CD4-positive, alpha-beta T cell treated with Interleukin-21 for 1 hour (primary cell): Measurements from ENCODE around the gene EVI5L.
A peak's percentile ranks its signal among the peaks of the same experiment; 100 is the strongest.
"Not testable (repeated sequence)": the region's sequence is repeated elsewhere in the genome, so short reads cannot be mapped to it uniquely, and the experiment has no call there.

Experiments
- DNase-seq: peaks from one replicate; pipeline ENCODE4 v3.0.0-alpha.2; 2020

The EVI5L gene

DNA sequence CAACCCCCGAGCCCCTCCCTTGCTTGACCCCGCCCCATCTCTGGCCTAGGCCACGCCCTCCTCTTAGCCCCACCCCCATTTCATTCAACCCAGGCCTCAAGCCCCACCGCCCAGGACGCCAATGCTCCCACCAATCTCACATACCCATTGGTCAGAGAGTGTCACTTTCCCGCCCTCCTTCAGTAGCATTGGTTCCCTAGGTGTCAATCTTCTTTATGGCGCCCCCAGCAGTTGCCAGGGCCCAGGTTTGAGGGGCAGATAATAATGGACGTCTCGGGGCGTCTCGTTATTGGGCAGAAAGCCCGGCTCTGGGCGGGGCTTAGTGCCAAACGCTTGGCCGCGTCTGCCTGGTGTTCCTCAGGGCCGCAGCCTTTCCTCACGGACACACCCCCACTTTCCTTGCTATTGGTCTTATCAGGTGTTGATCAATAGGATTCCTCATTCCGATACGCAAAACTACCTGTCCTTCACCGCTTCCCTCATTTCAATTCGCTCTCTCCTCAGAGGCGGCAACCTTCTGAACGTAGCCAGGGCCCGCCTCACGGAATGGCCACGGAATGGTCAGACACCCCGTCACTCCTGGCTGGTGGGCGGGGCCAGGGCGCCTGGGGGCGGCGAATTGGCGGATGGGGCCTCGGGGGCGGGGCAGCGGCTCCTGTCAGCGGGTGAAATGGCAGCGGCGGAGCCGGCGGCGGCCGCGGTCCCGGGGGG is at the start of gene EVI5L:
Gene EVI5L, plus strand, starts transcription at position 658 of the 711 bp plus-strand sequence. CDS start 16,325 bp downstream, outside the sequence.
- DNase-seq: peak; percentile 100

DNA sequence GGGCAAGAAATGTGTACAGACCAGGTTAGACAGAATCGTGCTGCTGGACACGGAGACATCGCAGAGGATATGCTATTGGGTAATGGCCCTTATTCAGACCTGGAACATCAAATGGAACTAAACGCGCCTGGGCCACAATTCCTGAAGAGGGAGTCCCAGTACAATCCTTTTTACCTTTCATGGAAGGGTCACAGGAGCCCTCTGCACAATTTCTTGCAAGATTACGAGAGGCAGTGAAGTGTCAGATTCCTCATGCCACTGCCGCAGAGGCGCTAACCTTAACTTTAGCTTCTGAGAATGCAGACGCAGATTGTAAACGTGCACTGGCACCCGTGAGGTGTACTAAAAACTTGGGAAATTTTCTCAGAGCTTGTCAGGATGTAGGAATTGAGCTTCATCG is 48.9 kb upstream of the EVI5L start:
- DNase-seq: no peak

DNA sequence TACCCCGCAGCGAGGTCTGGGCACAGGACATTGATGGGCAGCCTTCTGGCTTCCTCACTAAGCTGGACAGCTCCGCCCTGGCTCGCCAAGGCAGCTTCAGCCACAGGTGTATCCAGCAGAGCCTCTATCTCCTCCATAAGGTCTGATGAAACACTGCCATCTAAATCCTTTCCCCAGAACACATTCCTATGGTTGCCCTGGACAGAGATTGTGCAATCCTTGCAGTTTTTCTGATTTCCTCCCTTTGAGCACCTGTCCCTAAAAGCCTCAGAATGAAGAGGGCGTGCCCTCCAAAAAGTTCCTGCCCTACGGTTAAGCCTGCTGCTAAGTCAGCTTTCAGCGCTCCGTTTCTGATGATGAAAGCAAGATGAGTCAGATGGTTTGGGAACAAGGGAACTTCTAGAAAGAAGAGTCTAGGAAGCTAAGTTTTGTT is 46.0 kb upstream of the EVI5L start:
- no peak for DNase-seq

DNA sequence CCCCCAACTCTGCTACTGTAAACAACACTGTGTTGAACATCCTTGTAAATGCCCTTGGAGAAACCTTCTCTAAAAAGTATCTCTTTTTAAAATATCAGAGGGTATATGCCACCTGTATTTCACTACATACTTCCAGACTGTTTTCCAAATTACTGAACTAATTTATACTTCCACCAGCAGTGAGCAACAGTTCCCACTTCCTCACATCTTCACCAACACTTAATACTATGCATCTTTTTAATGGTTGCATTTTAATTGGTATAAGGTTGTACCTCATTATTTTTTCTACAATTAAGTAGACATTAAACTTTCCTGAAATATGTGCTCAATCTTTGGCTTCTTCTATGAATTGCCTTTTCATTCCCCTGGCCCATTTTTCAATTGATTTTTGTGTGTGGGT is 45.2 kb upstream of the EVI5L start:
- no peak for DNase-seq

DNA sequence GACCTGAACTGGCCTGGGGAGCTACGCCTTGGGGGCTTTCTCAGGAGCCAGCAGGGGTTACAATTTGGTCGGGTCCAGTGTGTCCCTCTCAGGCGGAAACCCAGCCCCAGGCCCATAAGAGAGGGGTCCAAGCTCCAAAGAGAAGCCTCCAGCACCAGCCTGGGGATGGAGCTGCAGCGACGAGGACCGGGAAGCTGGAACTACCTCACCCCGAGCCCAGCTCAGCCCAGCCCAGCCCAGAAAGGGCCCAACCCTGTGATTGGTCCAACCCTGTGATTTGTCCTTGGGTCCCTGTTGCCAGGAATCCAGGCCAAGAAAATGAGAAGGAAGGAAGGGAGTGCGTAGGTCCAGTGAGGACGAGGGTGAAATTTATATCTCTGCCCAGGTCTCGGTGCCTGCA is 42.9 kb upstream of the EVI5L start:
- no peak for DNase-seq

DNA sequence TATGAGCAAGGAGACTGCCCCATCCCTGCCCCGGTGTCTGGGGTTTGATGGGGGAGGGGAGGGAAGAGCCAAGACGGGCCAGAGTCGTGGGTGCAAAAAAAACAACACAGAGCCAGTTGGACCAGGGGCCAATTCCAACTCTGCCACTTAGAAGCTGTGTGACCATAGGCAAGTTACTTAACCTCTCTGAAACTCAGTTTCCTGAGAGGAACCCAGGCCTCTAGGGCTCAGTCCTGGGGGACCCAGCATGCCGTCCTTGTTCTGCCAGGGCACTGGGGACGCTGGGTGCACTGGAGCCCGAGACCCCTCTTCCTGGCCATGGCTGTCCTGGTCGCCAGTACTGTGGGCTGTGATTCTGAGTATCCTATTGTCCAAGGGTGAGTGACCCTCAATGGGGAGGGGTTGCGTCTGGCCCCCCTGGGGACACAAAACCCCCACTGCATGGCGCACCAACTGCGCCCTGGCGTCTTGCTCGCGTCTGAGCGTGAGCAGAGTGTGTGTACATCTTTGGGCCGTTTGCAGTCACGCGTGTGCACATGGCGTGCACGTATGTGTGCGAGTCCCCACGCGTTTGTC is 42.3 kb upstream of the EVI5L start:
- DNase-seq: no peak

DNA sequence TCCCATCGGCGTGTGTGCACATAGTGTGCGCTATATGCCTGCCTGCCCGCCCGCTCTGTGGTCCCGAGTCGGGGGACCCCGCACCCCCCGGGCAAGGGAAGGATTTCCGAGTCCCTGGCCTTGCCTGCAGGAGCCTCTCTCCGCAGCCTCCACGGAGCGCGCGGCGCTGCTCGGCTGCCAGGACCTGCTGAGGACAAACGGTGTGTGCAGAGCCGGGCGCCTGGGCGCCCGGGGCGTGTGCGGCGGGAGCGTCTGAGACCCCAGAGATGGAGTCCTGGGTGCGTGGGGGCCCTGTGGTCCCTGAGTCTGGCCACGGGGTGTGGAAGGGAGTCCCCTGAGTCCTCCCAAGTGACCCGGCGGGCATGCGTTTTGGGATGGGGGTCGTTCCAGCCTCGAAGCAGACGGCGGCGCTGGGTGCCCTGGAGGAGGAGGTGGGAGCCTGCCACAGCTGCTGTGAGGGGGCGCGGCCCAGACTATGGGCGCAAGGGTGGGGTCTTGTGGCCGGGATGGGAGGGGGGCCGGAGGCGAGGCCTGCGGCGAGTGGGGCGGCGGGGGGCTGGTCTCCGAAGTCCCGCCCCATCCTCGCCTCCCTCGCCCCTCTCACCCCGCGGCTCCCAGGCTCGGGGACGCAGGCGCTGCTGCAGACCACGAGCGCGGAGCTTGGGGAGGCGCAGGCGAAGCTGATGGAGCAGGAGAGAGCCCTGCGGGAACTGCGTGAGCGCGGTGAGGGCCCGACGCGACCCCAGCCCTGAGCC is 41.7 kb upstream of the EVI5L start:
- no peak for DNase-seq

DNA sequence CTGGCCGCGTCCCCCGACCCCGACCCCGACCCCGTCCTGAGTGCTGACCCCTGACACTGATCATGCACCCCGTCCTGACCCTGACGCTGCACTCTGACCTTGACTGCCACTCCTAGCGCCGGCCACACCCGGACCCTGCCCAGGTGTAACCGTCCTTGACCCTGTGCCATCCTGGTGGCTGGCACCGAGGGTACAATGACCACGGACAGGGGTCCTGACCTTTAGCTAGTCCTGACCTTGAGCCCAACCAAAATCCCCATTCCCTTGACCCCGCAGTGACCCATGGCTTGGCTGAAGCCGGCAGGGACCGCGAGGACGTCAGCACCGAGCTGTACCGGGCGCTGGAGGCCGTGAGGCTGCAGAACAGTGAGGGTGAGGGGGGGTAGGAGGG is 41.1 kb upstream of the EVI5L start:
- DNase-seq: no peak

DNA sequence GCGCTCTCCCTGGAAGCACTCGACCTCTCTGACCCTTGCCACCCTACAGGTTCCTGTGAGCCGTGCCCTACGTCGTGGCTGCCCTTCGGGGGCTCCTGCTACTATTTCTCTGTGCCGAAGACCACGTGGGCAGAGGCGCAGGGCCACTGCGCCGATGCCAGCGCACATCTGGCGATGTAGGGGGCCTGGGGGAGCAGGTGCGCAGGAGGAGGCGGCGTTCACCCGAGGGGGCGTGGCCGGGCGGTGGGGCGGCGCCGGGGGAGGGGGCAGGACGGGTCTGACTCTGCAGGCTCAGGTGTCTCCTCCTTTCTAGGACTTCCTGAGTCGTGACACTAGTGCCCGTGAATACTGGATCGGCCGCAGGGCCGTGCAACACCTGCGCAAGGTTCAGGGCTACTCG is 40.6 kb upstream of the EVI5L start:
- peak; percentile 46 for DNase-seq

DNA sequence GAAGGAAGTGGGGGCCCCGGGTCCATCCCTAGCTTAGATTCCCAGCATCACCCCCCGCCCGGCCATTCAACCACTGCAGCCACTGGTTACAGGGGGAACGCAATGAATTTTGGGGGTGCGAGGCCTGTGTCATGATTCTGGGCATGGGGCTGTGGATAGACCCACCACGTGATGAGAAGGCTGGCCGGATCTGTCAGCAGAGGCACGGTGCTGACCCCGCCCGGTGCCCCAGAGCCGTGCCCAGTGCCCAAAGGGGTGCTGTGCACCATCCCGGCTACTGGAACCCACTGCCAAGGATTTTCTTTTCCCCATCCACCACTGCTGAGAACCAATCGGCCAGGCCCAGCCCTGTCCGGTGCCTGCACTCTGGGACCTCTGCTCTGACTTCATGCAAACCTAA is 39.6 kb upstream of the EVI5L start:
- DNase-seq: no peak

DNA sequence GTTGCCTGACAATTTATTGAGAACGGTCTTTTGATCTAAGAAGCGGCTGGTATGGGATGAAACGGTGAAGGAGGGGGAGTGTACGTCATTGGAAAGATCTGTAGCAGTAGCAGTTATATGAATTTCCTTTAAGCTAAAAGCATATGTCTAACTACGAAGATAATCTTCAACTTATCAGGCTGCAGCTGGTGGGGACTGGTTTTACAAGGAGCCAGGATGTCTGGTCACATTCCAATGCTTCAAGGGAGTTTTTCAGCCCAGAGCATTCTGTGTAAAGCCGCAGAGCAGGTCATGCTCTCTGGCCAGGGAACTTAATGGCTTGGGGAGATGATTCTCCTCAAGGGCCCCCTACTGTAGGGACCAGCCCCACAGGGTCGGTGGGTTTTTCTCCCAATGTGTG is 37.7 kb upstream of the EVI5L start:
- DNase-seq: no peak

DNA sequence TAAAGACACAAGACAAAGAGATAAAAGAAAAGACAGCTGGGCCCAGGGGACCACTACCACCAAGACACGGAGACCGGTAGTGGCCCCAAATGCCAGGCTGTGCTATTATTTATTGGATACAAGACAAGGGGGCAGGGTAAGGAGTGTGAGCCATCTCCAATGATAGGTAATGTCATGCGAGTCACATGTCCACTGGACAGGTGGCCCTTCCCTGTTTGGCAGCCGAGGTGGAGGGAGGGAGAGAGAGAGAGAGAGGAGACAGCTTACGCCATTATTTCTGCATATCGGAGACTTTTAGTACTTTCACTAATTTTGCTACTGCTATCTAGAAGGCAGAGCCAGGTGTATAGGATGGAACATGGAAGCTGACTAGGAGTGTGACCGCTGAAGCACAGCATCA is 37.3 kb upstream of the EVI5L start:
- not testable (repeated sequence) for DNase-seq

DNA sequence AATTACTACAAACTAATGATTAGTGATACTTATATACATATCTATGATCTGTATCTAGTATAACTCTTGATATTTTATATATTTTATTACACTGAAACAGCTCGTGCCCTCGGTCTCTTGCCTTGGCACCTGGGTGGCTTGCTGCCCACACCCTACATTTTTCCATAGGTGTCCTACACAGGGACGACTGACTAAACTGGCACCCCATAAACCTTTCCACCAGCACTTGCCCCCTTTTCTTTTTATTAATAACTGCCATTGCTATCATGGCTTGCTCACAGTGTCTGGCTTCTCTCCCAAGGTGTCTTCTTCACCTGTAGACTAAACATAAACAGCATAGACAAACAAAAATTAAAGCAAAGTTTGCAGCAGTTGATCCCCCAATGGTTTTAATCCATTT is 36.5 kb upstream of the EVI5L start:
- DNase-seq: no peak

DNA sequence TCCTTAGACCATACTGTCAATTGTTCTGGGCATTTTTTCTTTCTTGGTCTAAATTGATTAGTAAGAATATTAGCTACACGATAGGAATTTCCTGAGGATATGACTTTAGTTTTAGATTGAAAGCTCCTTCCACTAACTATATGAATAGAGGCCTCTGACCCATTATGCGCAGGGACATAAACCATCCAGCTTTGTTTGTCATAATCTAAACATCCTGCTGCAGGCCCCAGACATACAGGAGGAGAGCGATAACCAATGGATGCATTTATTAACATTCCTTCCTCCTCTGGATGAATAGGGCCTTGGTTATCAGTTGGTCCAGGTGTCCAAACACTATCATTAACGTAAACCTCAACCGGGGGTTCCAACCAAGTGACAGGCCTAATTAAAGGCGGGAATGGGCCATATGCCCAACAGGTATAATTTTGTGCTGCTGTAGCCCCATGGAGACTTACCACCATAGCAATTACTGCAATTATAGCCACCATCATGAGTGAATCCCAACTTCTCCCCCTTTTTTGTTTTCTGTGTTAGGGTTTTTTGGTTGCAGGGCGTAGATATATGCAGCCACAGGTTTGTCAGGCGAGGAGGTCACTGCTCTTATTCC is 34.4 kb upstream of the EVI5L start:
- no peak for DNase-seq

DNA sequence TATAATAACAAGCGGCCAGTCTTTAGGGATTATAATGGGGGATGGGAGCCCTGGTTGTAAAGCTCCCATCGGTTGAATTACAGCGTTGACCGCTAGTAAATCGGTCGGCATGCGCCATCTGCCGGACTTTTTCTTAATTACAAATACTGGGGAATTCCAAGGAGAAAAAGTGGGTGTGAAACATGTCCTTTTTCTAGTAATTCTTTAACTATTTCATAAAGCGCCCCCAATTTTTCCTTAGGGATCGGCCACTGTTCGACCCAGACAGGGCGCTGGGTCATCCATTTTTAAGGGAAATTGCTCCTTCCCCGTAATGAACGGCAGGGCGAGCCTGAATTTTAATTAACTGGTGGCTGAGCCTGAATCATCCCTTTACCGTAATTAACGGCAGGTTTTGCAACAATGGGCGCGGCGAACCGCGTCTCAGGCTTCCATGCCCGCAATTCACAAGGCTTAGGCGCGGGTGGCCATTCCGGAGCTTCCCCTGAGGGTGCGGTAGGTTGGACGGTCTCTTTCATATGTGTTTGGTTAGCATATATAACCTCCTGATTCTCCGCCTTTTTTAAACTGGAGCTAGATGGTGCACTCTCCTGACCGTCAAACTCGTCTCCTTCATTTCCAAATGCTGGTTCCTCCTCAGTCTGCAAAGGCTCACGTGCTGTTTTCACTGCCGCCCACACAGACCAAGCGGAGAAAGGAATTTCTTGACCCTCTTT is 30.2 kb upstream of the EVI5L start:
- DNase-seq: peak; percentile 77

DNA sequence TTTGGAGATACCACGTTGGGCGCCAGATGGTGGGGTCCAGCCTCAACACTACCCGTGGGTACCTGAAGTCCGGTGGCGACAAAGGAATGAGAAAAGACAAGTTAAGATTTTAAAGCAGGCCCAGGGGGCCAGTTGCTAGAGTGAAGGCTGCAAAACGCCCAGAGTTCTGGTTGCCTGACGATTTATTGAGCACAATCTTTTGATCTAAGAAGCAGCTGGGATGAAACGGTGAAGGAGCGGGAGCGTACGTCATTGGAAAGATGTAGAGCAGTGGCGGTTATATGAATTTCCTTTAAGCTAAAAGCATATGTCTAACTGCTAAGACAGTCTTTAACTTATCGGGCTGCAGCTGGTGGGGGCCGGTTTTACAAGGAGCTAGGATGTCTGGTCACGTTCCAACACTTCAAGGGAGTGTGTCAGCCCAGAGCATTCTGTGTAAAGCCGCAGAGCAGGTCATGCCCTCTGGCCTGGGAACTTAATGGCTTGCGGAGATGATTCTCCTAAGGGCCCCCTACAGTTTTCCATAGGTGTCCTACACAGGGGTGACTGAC is 28.9 kb upstream of the EVI5L start:
- DNase-seq: no peak

DNA sequence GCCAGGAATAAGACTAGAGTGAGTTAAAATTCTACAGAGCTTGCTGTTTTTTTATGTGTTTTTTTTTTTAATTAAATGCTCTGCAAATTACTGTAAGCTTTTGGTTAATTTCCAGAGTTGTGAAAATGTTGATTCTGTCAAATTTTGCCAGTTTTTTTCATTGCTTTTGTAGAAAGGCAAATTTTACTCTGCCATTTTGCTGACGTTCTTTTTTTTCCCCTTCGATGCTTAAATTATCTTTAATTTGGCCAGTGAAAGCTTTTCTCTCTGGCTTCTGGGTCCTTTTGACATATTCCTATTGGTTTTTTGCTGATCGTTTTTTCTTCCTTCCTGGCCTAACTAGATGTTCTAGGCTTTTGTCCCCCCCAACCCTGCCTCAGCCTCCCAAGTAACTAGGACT is 23.8 kb upstream of the EVI5L start:
- no peak for DNase-seq

DNA sequence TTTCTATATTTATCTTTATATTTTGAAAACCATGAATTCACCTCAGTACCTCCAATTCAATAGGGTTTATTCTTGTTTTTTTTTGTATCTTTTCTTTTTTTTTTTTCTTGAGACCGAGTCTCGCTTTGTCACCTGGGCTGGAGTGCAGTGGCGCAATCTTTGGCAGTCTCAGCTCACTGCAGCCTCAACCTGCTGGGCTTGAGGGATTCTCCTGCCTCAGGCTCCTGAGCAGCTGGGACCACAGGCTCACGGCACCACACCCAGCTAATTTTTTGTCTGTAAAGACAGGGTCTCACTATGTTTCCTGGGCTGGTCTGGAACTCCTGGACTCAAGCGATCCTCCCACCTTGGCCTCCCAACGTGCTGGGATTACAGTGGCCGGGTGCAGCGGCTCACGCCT is 23.1 kb upstream of the EVI5L start:
- DNase-seq: no peak

DNA sequence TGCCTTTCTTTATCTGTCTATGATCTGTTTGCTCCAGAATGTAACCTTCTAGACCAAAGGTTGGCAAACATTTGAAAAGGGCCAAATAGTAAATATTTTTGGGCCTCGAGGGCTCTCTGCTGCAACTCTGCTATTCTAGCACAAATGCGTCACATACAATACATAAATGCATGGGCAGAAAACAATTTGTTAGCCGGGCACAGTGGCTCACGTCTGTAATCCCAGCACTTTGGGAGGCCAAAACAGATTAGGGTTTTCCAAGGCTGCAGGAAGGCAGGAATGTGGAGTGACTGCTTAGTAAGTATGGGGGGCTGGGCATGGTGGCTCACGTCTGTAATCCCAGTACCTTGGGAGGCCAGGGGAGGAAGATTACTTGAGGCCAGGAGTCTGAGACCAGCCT is 21.9 kb upstream of the EVI5L start:
- DNase-seq: no peak

DNA sequence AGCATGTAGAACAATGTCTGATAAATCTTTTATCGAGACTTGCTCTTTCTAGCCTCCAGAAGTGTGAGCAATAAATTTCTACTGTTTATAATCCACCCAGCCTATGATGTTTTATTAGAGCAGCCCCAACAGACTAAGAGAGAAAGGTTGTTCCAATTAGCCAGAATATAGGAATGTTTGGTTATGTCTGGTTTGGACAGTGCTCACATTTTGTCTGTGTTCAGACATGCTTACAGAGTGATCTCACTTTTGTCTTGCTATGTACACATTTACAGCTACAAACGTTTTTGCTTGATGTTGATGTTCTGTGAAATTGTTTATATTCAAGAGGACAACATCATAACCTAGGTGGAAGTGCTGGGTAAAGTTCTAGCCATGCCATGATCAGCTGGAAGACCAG is 18.0 kb upstream of the EVI5L start:
- DNase-seq: no peak

DNA sequence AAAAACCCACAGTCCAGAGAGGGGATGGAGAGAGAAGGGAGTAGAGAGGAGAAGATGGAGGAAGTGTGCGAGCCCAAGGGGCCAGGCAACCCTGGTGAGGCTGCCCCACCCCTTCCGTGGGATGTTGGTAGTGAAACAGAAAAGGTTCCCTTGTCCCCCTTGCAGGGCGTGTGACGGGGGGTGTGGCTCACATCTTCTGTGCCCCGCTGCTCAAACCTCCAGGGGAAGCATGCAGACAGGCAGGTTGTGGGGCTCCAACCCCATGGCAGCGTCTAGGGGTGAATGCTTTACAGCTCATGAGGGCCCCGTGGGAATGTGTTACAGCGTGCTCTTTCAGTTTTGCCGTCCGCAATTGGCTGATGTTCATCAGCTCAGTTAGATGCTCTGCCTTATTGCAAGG is 14.7 kb upstream of the EVI5L start:
- no peak for DNase-seq

DNA sequence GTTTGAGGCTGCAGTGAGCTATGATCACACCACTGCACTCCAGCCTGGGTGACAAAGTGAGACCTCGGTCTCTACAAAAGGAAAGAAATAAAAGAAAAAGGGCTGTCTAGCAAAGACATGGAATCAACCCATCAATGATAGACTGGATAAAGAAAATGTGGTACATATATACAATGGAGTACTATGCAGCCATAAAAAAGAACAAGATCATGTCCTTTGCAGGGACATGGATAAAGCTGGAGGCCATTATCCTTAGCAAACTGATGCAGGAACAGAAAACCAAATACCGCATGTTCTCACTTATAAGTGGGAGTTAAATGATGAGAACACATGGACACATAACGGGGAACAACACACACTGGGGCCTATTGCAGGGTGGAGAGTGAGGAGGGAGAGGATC is 14.0 kb upstream of the EVI5L start:
- DNase-seq: not testable (repeated sequence)

DNA sequence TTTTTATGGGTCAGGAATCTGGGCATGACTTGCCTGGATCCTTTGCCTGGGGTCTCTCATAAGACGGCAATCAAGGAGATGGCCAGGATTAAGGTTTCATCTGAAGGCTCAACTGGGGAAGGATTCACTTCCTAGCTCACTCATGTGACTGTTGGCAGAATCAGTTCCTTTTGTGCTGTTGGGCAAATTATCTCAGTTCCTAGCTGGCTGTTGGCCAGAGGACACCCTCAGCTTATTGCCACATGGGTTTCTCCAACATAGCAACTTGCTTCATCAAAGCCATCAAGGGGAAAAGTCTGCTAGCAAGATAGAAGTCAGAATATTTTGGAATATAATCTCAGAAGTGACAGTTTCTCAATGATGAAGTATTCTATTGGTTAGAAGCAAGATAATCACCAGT is 12.2 kb upstream of the EVI5L start:
- DNase-seq: no peak
